Brain microvascular endothelial cell (primary cell): ENCODE results near the gene LRCH2.
"Not testable (repeated sequence)": the region's sequence is repeated elsewhere in the genome, so short reads cannot be mapped to it uniquely, and the experiment has no call there.

Experiments used
- DNase-seq: peaks from one replicate; pipeline ENCODE4 v3.0.0-alpha.2; 2020
- H3K27ac ChIP-seq: fragments of 250-450 bp; sonication (Bioruptor Pico); 2 replicates; pipeline ENCODE4 v1.5.1; 2020; ENCODE audit warnings: mild to moderate bottlenecking, moderate library complexity
- H3K27me3 ChIP-seq: fragments of 250-450 bp; sonication (Bioruptor Pico); replicated peaks from 2 replicates; pipeline ENCODE4 v1.5.1; 2020; ENCODE audit warnings: mild to moderate bottlenecking
- H3K36me3 ChIP-seq: fragments of 250-450 bp; sonication (Bioruptor Pico); replicated peaks from 2 replicates; pipeline ENCODE4 v1.5.1; 2020; ENCODE audit warnings: mild to moderate bottlenecking
- H3K4me3 ChIP-seq: 2 replicates; pipeline ENCODE4 v1.5.1; 2011; ENCODE audit warnings: low read depth, mild to moderate bottlenecking, control low read depth, low read length, moderate library complexity
- in situ Hi-C: cut with HindIII; loops from 2 replicates; pipeline ENCODE4 v1.10.0; 2017; ENCODE audit warnings: low sequenced_read_pairs, low pct_ligation_motif_present
- TF ChIP-seq, protein P1 (sequence below): IDR thresholded peaks from 2 replicates; pipeline ENCODE4 v1.5.1; 2011; ENCODE audit warnings: low read depth, mild to moderate bottlenecking, moderate library complexity, low read length, control low read depth, inconsistent platforms; ENCODE audit errors: missing control alignments

LRCH2 gene

DNA sequence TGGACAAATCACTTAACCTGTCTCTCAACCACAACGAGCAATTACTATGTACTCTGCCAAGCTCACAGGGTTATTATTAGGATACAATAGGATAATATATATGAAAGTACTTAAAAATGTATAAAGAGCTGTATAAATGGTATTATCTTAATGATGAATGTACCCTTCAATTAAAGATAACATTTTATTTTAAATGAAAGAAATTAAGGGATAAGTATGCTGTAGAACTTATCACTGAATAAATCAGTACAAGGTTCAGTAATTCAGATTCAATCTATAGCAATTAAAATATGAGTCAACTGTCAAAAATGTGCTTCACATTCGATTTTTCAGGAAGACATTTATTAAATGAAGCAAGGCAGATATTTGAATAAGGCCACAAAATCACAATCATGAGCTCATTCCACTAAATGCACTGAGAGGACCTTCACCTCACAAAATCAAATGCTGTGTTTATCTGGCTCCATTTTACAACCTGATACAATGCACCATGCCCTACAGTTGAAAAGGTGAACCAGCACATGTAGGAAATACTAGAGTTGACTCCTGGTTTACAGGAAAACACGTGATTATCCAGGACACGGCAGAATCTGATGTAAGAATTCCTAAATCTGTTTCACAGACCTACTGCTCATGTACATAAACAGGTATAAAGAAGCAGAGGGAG is 4.4 kb downstream of the LRCH2 start:
- in situ Hi-C loops = no loop called here
- no peak for DNase-seq
- H3K36me3 ChIP-seq = no peaks in the 10 kb centered on the region
- TF ChIP-seq, protein P1, sequence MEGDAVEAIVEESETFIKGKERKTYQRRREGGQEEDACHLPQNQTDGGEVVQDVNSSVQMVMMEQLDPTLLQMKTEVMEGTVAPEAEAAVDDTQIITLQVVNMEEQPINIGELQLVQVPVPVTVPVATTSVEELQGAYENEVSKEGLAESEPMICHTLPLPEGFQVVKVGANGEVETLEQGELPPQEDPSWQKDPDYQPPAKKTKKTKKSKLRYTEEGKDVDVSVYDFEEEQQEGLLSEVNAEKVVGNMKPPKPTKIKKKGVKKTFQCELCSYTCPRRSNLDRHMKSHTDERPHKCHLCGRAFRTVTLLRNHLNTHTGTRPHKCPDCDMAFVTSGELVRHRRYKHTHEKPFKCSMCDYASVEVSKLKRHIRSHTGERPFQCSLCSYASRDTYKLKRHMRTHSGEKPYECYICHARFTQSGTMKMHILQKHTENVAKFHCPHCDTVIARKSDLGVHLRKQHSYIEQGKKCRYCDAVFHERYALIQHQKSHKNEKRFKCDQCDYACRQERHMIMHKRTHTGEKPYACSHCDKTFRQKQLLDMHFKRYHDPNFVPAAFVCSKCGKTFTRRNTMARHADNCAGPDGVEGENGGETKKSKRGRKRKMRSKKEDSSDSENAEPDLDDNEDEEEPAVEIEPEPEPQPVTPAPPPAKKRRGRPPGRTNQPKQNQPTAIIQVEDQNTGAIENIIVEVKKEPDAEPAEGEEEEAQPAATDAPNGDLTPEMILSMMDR = no peak
- H3K27me3 ChIP-seq = peaks cover 2% of the 10 kb centered on the region
- H3K4me3 ChIP-seq = no peak overlapping the region
- no peak overlapping the region for H3K27ac ChIP-seq

DNA sequence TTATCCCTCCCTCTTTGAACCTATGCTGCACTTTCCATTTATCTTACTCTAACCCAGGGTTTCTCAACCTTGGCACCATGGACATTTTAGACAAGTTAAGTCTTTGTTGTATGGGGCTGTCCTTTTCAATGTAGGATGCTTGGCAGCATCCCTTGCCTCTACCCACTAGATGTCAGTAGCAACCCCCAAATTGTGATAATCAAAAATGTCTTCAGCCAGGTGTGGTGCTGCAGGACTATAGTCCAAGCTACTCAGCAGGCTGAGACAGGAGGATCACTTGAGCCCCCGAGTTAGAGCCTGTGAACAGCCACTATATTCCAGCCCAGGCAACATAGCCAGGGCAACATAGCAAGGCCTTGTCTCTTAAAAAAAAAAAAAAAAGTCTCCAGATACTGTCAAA is 7.0 kb downstream of the LRCH2 start:
- peak; percentile 7 for DNase-seq
- Histone ChIP-seq H3K27me3 (no peaks in the 10 kb centered on the region), H3K27ac (no peak overlapping the region), H3K36me3 (no peaks in the 10 kb centered on the region), H3K4me3 (no peak overlapping the region)
- TF ChIP-seq, protein P1 = peak; percentile 67
- in situ Hi-C loops = no loop called here

GRCh38 chrX:115217346-115217745 is 16.6 kb downstream of the LRCH2 start:
- in situ Hi-C loops, H3K27ac ChIP-seq, H3K36me3 ChIP-seq, H3K27me3 ChIP-seq, DNase-seq, H3K4me3 ChIP-seq: not testable (repeated sequence)

DNA sequence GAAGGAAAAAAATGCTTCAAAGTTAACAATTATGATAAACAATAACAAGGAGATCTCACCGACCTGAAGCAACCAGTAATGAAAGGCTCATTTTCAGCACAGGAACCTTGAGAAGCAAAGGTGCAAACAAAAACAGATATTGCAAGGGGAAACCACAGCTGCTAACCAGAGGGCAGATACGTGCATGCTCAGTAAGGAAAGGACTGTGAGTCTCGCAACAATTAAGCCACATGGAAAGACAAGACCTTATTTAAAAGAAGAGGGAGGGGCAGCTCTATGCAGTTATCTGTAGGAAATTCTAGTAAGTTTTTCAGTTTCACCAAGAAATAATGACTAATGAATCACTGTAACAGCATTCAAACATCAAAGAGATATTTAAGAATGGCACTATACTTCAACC is 19.3 kb downstream of the LRCH2 start:
- TF ChIP-seq, protein P1 = no peak
- in situ Hi-C loops = no loop called here
- Histone ChIP-seq H3K27ac (no peak overlapping the region), H3K27me3 (no peaks in the 10 kb centered on the region), H3K4me3 (no peak overlapping the region), H3K36me3 (no peaks in the 10 kb centered on the region)
- DNase-seq = no peak

GRCh38 chrX:115214151-115214550 is 19.7 kb downstream of the LRCH2 start:
- Histone ChIP-seq H3K27ac (no peak overlapping the region), H3K4me3 (no peak overlapping the region), H3K36me3 (no peaks in the 10 kb centered on the region), H3K27me3 (no peaks in the 10 kb centered on the region)
- no peak for DNase-seq
- in situ Hi-C loops = no loop called here
- TF ChIP-seq, protein P1 = no peak

GRCh38 chrX:115209547-115209946 is 24.3 kb downstream of the LRCH2 start:
- H3K4me3 ChIP-seq, H3K27me3 ChIP-seq, in situ Hi-C loops, H3K36me3 ChIP-seq, H3K27ac ChIP-seq, DNase-seq: not testable (repeated sequence)

GRCh38 chrX:115204040-115204439 is 29.9 kb downstream of the LRCH2 start:
- in situ Hi-C loops = no loop called here
- TF ChIP-seq, protein P1 = no peak
- DNase-seq = no peak
- Histone ChIP-seq H3K4me3 (no peak overlapping the region), H3K27ac (no peak overlapping the region), H3K27me3 (no peaks in the 10 kb centered on the region), H3K36me3 (no peaks in the 10 kb centered on the region)
